WERI-Rb-1 (cell line): ENCODE data around the gene SCO1.

Source experiments
- DNase-seq: peaks from one replicate; pipeline ENCODE4 v3.0.0-alpha.2; 2020
- H3K27ac ChIP-seq: fragments of 250-450 bp; sonication (Bioruptor Pico); 2 replicates; pipeline ENCODE4 v1.5.1; 2020; ENCODE audit warnings: mild to moderate bottlenecking, moderate library complexity
- H3K27me3 ChIP-seq: fragments of 250-450 bp; sonication (Bioruptor Pico); 2 replicates; pipeline ENCODE4 v1.5.1; 2021; ENCODE audit warnings: mild to moderate bottlenecking, low read depth, moderate library complexity; ENCODE audit not compliant: insufficient read depth, severe bottlenecking
- H3K36me3 ChIP-seq: fragments of 250-450 bp; sonication (Bioruptor Pico); 2 replicates; pipeline ENCODE4 v1.5.1; 2020; ENCODE audit warnings: mild to moderate bottlenecking, moderate library complexity
- H3K4me3 ChIP-seq: 2 replicates; pipeline ENCODE4 v1.5.1; 2011; ENCODE audit warnings: low read depth, mild to moderate bottlenecking, control low read depth, low read length
- H3K9me3 ChIP-seq: fragments of 250-450 bp; sonication (Bioruptor Pico); 2 replicates; pipeline ENCODE4 v1.5.1; 2021; ENCODE audit warnings: mild to moderate bottlenecking, moderate library complexity; ENCODE audit not compliant: severe bottlenecking
- CTCF ChIP-seq: IDR thresholded peaks from 2 replicates; pipeline ENCODE4 v1.5.1; 2011; ENCODE audit warnings: low read depth, mild to moderate bottlenecking, control low read depth, inconsistent platforms, low read length

SCO1 gene

DNA sequence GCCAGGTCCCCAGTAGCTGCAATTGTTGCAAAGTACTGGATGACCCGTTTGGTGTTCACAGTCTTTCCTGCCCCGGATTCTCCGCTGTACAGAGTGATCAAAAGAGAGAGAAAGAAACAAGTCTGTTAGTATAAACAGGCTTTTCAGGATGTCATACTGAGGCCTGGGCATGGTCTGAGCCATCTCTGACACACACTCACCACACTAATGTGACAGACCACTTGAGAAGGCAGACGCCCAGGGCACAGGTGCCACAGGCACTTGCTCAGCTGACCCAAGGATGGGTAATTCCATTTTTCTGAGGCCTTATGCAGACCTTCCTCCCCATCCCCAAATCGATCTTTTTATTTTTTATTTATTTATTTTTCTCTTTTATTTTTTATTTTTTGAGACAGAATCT is 47.7 kb downstream of the SCO1 start:
- Histone ChIP-seq H3K27me3 (no peaks in the 10 kb centered on the region), H3K4me3 (no peak overlapping the region), H3K27ac (no peak overlapping the region), H3K36me3 (no peaks in the 10 kb centered on the region), H3K9me3 (no peaks in the 10 kb centered on the region)
- no peak for TF ChIP-seq CTCF
- no peak for DNase-seq

DNA sequence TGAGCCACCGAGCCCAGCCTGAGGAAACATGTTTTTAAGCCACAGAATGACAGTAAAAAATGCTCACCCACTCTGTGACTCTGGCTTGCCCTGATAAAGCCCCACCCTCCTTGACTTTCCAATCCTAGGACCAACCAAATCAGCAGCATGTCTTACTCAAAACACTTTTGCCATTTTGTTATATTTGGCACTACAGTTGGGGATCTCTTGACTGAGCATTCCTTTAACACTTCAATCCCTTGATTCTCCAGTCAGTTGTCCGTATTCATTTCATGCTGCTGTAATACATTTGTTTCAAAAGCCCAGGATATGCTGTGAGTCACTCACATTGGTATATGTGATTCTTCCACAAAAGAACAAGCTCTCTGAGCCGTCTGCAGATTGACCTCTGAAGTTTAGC is 48.4 kb downstream of the SCO1 start:
- no peak for DNase-seq
- H3K36me3 ChIP-seq, result no peaks in the 10 kb centered on the region
- TF ChIP-seq CTCF, result no peak
- no peak overlapping the region for H3K4me3 ChIP-seq
- no peaks in the 10 kb centered on the region for H3K9me3 ChIP-seq
- H3K27ac ChIP-seq, result no peak overlapping the region
- H3K27me3 ChIP-seq, result no peaks in the 10 kb centered on the region

- no peak for TF ChIP-seq CTCF
- H3K9me3 ChIP-seq, result no peaks in the 10 kb centered on the region
- DNase-seq, result no peak
- H3K4me3 ChIP-seq, result no peak overlapping the region
- no peaks in the 10 kb centered on the region for H3K36me3 ChIP-seq
- no peaks in the 10 kb centered on the region for H3K27me3 ChIP-seq
- no peak overlapping the region for H3K27ac ChIP-seq
Observed at GRCh38 chr17:10648381-10648780, 49.0 kb downstream of the SCO1 start.

DNA sequence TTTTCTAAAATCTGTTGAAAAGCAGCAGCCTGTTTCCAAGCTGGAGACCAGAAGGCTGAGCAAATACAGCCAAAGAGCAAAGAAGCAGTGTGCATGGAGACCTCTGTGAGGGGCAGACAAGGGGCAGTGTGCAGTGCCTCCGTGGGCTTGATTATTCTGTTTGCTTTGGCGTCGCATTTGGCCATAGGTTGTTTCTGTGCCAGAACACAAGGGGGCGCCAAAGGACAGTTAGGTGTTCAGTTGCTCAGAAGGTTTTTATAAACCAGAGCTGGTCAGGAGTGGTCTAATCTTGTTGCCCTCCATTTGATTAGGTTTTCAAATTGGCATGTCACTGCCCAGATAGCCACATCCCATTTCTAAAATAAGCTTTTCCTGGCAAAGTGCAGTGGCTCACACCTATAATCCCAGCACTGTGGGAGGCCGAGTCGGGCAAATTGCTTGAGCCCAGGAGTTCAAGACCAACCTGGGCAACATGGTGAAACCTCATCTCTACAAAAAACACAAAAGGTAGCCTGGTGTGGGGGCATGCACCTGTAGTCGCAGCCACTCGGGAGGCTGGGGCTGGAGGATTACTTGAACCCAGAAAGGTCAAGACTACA is 50.8 kb downstream of the SCO1 start:
- TF ChIP-seq CTCF, result peak; percentile 86
- no peaks in the 10 kb centered on the region for H3K36me3 ChIP-seq
- H3K27ac ChIP-seq, result no peak overlapping the region
- DNase-seq, result peak; percentile 77
- no peak overlapping the region for H3K4me3 ChIP-seq
- no peaks in the 10 kb centered on the region for H3K9me3 ChIP-seq
- no peaks in the 10 kb centered on the region for H3K27me3 ChIP-seq

DNA sequence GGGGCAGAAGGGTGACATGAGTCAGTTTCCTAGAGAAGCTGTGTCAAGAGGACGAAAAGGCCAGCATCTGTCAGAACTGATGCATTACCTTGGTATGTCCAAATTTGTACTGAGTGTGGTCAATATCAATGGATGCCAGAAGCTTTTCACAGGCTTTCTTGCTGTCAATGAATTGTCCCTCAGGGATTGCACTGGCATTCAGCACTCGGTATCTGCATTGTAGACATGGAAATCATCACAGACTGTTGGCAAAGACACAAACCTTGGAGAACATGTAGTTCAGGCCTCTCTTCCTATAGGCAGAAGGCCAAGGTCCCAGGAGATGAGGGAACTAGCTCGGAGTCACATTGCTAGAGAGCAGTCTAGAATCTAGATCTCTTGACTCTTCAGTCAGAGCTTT is 56.9 kb downstream of the SCO1 start:
- no peak for DNase-seq
- Histone ChIP-seq H3K9me3 (no peaks in the 10 kb centered on the region), H3K27ac (no peak overlapping the region), H3K27me3 (no peaks in the 10 kb centered on the region), H3K4me3 (no peak overlapping the region), H3K36me3 (no peaks in the 10 kb centered on the region; the same call in 1 of the 2 replicates)
- TF ChIP-seq CTCF, result no peak

DNA sequence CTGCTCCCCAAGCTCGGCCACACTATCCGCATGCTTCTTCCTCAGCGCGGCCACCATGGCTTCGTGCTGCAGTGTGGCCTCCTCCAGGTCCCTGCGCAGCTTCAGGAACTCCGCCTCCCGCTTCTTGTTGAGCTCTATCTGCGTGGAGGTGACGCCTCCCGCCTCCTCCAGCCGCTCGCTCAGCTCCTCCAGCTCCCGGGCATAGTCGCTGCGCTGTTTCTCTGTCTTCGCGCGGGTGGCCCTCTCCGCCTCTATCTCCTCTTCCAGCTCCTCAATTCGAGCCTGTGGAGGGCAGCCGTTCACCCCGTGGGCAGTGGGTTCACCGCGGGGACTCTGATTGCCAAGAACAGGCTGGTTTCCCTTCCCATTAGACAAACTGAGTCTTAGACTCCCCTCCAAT is 59.2 kb downstream of the SCO1 start:
- Histone ChIP-seq H3K27me3 (no peaks in the 10 kb centered on the region), H3K9me3 (no peaks in the 10 kb centered on the region), H3K4me3 (no peak overlapping the region), H3K36me3 (no peaks in the 10 kb centered on the region; the same call in 1 of the 2 replicates), H3K27ac (no peak overlapping the region)
- no peak for DNase-seq
- TF ChIP-seq CTCF, result no peak
